Left lobe of liver (tissue), 2 donors: Measurements from ENCODE around the gene ATP9A. TPM values are rescaled to one million over a fixed set of nuclear protein-coding genes. Genes with fewer than 3 reads are reported as not detected.
A peak's percentile ranks its signal among the peaks of the same experiment; 100 is the strongest.
"Not testable (repeated sequence)": the region's sequence is repeated elsewhere in the genome, so short reads cannot be mapped to it uniquely, and the experiment has no call there.

Source experiments
- ATAC-seq: fragments of 200-7000 bp; cut with Tn5 transposase; one replicate; pipeline ENCODE4 v1.9.1; 2020; ENCODE audit warnings: mild to moderate bottlenecking, moderate library complexity
- DNase-seq: peaks from one replicate; pipeline ENCODE4 v3.0.0-alpha.2; 2020; ENCODE audit warnings: low spot score
- total RNA-seq: library from RNA; stranded (reverse); gene quantifications from one replicate; pipeline ENCODE4 v1.2.1, GENCODE V29; 2021
- donor health status: DM: no; HTN: no; CAD: no; lungs with moderate emphysema.
- donor health status: DM: no; HTN: yes; CAD: no.

ATP9A gene
- total RNA-seq, 1 donor from 2014 or later = 12.1 TPM

GRCh38 chr20:51660672-51661608 is 107.2 kb downstream of the ATP9A start:
- ATAC-seq (no peak), DNase-seq (no peak)

- no peak for DNase-seq
- ATAC-seq = no peak
Observed at GRCh38 chr20:51659491-51660050, 108.6 kb downstream of the ATP9A start.

- DNase-seq (no peak), ATAC-seq (no peak)
Observed at GRCh38 chr20:51656726-51657260, 111.4 kb downstream of the ATP9A start.

- not testable (repeated sequence) for DNase-seq, ATAC-seq
Observed at GRCh38 chr20:51656089-51656488, 112.1 kb downstream of the ATP9A start.

GRCh38 chr20:51654495-51654894 is 113.7 kb downstream of the ATP9A start:
- ATAC-seq = no peak
- no peak for DNase-seq

- ATAC-seq = no peak
- no peak for DNase-seq
Observed at GRCh38 chr20:51654060-51654459, 114.1 kb downstream of the ATP9A start.

- ATAC-seq = no peak
- DNase-seq = no peak
Observed at GRCh38 chr20:51653226-51653625, 115.0 kb downstream of the ATP9A start.

GRCh38 chr20:51651921-51652549 is 116.2 kb downstream of the ATP9A start:
- ATAC-seq (peak; percentile 22), DNase-seq (no peak)

GRCh38 chr20:51650685-51651134 is 117.5 kb downstream of the ATP9A start:
- DNase-seq = no peak
- no peak for ATAC-seq

- no peak for ATAC-seq
- DNase-seq = no peak
Observed at GRCh38 chr20:51648571-51648947, 119.6 kb downstream of the ATP9A start.

- ATAC-seq (no peak), DNase-seq (no peak)
Observed at GRCh38 chr20:51647674-51648570, 120.3 kb downstream of the ATP9A start.

- ATAC-seq, DNase-seq: not testable (repeated sequence)
Observed at GRCh38 chr20:51643810-51644209, 124.4 kb downstream of the ATP9A start.

GRCh38 chr20:51643390-51643789 is 124.8 kb downstream of the ATP9A start:
- no peak for DNase-seq
- no peak for ATAC-seq

GRCh38 chr20:51641866-51642265 is 126.3 kb downstream of the ATP9A start:
- DNase-seq = no peak
- ATAC-seq = no peak

- ATAC-seq = no peak
- no peak for DNase-seq
Observed at GRCh38 chr20:51640743-51641142, 127.4 kb downstream of the ATP9A start.

GRCh38 chr20:51639206-51639832 is 128.9 kb downstream of the ATP9A start:
- DNase-seq (peak; percentile 59), ATAC-seq (peak; percentile 90)

GRCh38 chr20:51637241-51637640 is 130.9 kb downstream of the ATP9A start:
- no peak for ATAC-seq
- DNase-seq = no peak

GRCh38 chr20:51636123-51636522 is 132.1 kb downstream of the ATP9A start:
- no peak for DNase-seq
- ATAC-seq = no peak

- no peak for DNase-seq
- no peak for ATAC-seq
Observed at GRCh38 chr20:51635680-51636079, 132.5 kb downstream of the ATP9A start.

GRCh38 chr20:51634877-51635276 is 133.3 kb downstream of the ATP9A start:
- ATAC-seq = no peak
- DNase-seq = no peak
